Stimulated activated CD4-positive, alpha-beta T cell treated with anti-CD3 and anti-CD28 coated beads, Interleukin-12 subunit alpha, Interleukin-12 subunit beta, amount 100 ng/mL, for 4 hours (primary cell): ENCODE results near the gene PCDH9.

Source experiments
- DNase-seq: peaks from one replicate; pipeline ENCODE4 v3.0.0-alpha.2; 2020

PCDH9 gene

GRCh38 chr13:66348745-66349690 lies 881.1 kb downstream of the PCDH9 start:
- DNase-seq, result no peak

DNA sequence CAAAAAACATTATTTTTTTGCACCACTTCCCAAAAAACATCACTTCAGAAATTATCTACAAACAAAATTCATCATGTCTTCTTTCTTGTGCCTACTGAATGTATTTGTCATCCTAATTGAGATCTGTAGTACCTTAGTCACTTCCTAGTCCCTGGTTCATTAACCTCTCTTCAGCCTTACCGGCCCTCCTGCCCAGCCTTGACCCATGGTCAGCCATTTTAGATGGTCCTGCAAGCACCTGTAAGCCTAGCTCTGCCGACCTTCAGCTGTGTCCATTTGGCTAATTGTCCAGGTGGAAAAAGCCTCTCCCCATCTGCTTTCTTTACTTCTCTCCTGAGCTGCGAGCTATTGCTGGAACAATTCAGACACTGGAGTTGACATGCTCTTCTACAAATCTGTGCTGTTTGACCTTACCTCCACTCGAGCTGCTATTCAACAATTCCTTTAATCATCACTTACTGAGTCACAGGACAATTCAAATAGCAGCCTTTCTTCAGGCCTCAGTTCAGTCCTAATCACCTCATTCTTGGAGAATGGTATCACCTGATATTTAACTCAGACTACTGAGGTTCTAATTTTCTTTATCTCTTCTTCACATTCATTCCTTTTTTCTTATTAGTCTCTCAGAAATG lies 882.5 kb downstream of the PCDH9 start:
- DNase-seq, result no peak

DNA sequence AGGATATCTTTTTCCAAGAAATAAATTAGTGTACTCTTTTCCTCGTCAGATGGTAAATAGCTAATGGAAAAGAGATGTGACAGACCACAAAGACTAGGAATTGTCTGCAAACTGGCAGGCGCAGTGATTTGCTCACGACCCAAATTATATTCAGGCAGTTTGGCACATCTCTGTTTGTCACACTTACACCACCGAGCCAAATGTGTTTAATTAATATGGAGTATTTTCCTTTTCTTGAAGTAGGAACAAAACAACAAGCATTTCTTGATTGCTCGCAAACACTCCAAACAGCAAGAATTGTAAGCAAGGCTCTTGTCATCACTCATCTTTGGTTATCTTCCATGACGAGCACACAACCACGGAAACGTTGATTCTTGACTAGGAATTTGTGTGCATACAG lies 884.2 kb downstream of the PCDH9 start:
- no peak for DNase-seq

- no peak for DNase-seq
Observed at GRCh38 chr13:66345518-66345810, 884.7 kb downstream of the PCDH9 start.

- no peak for DNase-seq
Observed at GRCh38 chr13:66344805-66345517, 885.2 kb downstream of the PCDH9 start.

GRCh38 chr13:66343224-66343828 lies 886.8 kb downstream of the PCDH9 start:
- DNase-seq, result no peak

DNA sequence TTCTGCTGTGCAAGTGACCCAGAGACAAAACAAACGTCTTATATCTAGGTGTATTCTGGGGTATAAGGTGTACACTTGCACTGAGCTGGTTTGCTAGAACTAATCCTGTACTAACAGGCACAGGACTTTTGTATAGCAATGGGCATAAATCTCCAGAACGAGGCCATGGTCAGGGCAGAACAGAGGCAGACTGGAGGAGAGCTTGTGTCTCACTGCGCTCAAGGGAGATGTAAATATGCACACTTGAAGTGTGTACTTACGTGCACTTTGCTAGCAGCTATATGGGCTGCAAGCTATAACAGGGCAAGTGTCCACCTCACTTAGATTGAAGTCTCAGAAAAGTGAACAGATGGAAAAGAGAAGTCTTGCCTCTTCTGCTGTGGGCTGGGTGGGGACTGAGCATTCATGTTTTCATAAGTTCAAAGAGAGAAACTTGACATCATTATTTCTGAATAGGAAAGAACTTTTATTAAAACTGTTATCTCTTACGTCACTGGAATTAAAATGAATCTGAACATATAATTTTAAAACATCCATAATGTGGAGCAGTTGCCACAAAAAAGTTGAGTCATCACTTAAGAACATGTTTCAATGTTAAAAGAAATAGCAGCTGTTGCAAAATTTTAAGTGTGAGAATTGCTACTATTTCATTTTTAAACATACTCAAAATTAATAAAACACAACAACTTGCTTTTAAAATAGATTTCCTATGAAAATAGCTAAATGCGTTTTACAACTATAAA lies 888.3 kb downstream of the PCDH9 start:
- DNase-seq, result no peak

- no peak for DNase-seq
Observed at GRCh38 chr13:66339214-66339613, 890.9 kb downstream of the PCDH9 start.

GRCh38 chr13:66338542-66338941 lies 891.6 kb downstream of the PCDH9 start:
- no peak for DNase-seq

GRCh38 chr13:66335626-66336025 lies 894.5 kb downstream of the PCDH9 start:
- DNase-seq, result no peak

GRCh38 chr13:66329988-66330451 lies 900.1 kb downstream of the PCDH9 start:
- DNase-seq, result no peak

- no peak for DNase-seq
Observed at GRCh38 chr13:66328476-66328875, 901.7 kb downstream of the PCDH9 start.

DNA sequence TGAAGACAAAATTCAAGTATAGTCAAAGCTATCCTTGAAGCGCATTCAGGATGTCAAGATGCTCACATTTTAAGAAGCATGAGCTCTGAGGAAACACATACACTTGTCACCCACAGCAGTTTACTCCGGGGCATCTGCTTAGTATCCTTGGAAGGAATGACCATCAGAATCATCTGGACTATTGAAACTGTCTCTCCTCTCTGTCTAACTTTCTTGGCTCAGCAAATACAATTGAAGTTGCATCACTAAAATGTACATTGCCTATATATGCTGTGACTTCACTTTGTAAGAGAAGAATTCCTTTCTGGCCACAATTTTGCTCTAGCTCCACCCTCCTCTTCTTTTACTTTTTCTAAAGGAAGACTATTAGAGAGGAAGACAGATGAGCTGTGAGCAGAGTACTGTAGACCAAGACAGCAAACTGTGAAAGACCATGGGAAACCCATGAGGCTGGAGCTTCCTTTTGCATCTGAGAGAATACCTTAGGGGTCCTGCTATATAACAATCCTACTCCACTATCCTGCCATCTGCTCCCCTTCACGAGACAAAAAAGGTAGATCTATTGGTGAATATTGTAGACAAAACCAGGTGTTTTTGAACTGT lies 906.3 kb downstream of the PCDH9 start:
- no peak for DNase-seq

DNA sequence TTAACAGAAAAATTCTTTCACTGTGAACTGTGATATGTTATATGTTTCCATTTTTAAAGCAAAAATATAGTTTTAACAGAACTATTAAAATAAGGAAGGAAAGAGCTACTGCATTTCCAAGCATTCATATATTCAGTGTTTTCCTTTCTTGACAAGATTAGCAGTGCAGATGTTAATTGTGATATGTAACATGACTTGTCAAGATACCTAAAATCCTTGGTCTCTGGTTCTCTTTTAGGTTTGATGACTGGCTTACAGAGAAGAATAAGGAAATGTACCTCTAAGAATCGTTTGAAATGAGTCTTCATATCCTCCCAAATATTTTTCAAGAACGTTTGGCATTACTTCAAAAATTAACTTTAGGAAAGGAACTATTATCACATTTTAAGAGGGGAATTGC lies 907.2 kb downstream of the PCDH9 start:
- DNase-seq, result no peak

DNA sequence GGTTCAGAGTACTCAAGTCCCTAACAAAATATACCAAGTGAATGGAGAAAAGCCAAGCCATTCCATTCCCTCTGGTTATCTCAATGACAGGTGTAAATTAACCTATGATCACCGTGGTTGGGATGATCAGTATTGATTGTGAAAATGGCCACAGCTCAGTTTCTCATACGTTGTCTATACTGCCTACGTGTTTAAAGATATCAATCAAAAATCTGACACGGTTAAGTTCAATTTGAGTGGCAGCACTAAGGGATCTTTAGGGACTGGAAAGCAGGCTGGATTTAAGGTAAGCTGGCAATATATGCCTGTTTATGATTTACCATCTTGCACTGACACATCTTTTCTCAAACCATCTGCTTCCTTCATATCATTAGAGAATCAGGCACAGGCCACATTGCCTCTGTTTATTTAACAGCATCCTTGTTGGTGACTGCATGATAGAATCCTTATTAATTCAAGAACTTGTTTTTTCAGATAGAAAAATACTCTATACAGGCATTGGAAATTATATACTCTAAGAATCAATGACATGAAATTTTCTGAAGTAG lies 907.9 kb downstream of the PCDH9 start:
- DNase-seq, result no peak

GRCh38 chr13:66314911-66315310 lies 915.2 kb downstream of the PCDH9 start:
- no peak for DNase-seq

DNA sequence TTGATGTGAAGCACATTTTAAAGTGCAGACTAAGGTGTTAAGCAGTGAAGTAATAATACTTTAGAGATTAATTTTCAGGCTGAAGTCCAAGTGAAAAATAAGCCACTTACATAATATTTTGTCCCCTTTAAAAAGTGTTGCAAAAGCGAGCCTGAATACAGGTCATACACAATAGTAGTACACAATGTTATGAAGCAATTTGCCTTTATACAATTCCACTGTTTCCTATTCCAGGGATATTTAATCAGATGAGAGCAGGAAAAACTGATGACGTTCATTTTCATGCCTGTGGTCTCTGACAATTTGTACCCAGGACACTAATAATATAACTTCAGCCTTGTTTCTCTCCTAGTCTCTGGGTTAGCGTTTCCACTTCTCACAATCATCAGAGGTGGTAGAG lies 916.7 kb downstream of the PCDH9 start:
- no peak for DNase-seq

DNA sequence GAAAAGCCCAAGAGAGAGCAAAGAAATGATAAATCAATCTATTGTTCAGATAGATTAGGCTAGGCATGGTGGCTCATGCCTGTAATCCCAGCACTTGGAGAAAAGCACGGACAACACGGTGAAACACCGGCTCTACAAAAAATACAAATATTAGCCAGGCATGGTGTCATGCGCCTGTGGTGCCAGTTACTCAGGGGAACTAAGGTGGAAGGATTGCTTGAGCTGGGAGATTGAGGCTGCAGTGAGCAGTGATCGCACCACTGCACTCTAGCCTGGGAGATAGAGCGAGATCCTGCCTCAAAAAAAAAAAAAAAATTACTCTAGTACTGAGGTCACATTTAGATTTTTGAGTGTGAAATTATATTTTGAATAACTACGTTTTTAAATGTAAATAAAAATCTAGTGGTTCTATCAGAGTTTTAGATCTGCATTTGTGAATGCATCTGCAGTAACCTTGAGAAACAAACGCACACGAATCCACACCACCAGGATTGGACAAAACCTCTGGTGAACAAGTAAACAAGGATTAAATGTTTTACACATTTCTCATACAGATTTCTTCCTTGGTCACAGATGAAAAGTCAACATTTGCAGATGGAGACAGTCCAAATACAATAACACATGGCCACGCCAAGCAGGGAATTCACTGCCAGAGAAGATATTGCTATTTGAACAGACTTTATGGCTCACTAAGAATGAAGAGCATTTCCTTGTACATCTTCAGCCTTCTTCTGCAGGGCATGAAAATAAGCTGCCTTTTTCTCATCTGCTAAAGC lies 917.6 kb downstream of the PCDH9 start:
- no peak for DNase-seq

DNA sequence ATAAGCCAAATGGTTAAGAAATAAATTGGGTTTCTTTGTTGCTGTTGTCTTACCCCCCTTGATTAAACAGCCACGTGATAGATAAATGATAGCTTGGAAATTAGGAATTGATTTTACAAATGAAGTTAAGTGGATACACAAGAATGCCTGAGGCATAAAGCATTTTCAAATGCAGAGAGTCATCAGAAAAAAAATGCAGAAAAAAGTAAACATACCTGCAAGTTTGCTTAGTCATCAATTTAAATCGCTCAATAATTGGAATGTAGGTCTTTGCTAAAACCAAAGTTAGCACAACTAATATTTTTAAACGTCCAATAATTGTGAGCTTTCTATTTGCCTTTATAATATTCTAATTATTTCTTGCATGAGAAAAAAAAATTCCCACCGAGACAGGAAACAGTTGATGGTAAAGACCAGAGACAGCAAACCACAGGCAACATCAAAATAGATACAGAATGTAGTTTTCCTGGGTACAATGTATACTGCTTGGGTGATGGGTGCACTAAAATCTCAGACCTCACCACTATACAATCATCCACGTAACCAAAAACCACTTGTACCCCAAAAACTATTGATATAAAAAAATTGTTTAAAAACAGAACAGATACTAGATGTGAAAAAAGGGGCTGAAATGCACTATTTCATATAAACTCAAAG lies 924.0 kb downstream of the PCDH9 start:
- no peak for DNase-seq

DNA sequence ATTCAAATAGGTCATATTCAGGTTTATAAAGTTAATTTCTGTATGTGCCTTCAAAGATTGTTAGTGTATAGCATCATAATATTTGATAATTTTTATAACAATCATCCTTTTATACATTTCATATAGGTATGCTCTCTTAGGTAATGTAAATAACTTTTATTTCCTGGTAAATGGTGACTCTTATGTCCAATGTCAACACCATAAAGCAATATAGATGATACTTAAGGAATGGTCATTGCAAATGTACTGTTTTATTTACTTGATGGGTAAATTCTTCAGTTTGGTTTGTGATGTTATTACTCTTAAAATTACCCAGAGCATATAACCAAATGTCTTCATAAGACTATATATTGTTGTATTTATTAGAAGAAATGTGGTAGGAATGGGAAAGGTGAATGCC lies 928.7 kb downstream of the PCDH9 start:
- no peak for DNase-seq

DNA sequence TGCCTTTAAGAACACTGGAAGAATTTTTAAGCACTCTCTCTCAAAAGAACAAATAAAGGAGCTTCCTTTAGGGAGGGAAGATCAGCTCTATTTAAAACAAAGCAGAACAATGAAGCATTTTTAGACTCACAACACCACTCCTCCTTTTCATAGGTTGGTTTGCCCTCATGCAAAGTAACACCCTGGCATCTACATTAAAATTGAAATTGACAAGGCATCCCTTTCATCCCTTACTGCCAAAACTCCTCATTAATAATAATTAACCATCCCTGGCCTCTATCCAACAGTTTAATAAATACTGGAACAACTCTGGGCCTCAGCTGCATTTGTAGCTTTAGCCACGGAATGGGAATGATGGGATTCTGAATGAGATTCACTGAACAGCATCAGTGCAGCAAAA lies 929.1 kb downstream of the PCDH9 start:
- no peak for DNase-seq
